ENCODE results near the gene ITGAD.

ITGAD gene

DNA sequence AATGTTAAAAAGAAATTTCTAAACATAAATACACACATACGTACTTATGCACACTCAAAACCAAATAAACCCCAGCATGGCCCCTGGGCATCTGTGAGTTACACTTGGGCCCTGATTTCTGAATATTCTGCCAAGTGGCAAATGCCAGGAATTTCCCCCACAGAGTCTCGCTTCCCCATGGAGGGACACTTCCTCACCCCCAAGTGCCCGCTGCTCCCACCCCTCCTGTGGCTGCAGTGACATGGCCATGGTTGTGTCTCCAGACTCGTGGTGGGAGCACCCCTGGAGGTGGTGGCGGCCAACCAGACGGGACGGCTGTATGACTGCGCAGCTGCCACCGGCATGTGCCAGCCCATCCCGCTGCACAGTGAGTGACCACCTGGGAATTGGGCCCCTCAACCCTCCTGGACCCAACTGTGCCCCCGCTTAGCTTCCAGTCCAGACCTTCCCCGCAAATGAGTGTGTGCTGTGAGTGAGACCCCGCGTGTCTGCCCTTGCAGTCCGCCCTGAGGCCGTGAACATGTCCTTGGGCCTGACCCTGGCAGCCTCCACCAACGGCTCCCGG is 4.0 kb downstream of the ITGAD start:
- TF ChIP-seq EGR1 (IDR thresholded peaks at IDR 0.05) (no peak), TCF12 (IDR thresholded peaks at IDR 0.05; ENCODE audit: low read depth) (no peak), FOXM1 (IDR thresholded peaks at IDR 0.05; ENCODE audit: borderline replicate concordance, low read depth) (no peak)

DNA sequence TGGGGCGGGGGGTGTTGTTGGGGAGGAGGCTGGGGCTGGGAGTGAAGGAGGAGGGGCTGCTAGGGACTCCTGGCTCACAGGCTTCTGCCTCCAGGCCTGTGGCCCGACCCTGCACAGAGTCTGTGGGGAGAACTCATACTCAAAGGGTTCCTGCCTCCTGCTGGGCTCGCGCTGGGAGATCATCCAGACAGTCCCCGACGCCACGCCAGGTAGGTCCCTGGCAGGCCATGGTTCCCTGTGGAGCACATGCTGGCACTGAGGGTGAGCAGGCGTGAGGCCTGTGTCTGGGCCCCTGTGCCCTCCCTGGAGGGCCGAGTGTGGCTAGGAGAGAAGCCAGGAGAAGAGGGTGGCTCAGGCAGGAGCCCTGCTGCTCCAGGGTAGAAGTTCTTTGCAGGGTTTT is 4.6 kb downstream of the ITGAD start:
- no peak for TF ChIP-seq EP300 (IDR thresholded peaks at IDR 0.05; ENCODE audit: borderline replicate concordance)
- TF ChIP-seq ZBTB7A (IDR thresholded peaks at IDR 0.05; ENCODE audit: low read depth) = no peak
- no peak for TF ChIP-seq CEBPB (IDR thresholded peaks at IDR 0.05)
- TF ChIP-seq, protein P1, sequence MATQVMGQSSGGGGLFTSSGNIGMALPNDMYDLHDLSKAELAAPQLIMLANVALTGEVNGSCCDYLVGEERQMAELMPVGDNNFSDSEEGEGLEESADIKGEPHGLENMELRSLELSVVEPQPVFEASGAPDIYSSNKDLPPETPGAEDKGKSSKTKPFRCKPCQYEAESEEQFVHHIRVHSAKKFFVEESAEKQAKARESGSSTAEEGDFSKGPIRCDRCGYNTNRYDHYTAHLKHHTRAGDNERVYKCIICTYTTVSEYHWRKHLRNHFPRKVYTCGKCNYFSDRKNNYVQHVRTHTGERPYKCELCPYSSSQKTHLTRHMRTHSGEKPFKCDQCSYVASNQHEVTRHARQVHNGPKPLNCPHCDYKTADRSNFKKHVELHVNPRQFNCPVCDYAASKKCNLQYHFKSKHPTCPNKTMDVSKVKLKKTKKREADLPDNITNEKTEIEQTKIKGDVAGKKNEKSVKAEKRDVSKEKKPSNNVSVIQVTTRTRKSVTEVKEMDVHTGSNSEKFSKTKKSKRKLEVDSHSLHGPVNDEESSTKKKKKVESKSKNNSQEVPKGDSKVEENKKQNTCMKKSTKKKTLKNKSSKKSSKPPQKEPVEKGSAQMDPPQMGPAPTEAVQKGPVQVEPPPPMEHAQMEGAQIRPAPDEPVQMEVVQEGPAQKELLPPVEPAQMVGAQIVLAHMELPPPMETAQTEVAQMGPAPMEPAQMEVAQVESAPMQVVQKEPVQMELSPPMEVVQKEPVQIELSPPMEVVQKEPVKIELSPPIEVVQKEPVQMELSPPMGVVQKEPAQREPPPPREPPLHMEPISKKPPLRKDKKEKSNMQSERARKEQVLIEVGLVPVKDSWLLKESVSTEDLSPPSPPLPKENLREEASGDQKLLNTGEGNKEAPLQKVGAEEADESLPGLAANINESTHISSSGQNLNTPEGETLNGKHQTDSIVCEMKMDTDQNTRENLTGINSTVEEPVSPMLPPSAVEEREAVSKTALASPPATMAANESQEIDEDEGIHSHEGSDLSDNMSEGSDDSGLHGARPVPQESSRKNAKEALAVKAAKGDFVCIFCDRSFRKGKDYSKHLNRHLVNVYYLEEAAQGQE (IDR thresholded peaks at IDR 0.05; ENCODE audit: low read depth) = no peak
- no peak for TF ChIP-seq YY1 (IDR thresholded peaks at IDR 0.05; ENCODE audit: low read depth)
- no peak for TF ChIP-seq CREB1 (IDR thresholded peaks at IDR 0.05; ENCODE audit: low read depth)
- TF ChIP-seq, protein P2, sequence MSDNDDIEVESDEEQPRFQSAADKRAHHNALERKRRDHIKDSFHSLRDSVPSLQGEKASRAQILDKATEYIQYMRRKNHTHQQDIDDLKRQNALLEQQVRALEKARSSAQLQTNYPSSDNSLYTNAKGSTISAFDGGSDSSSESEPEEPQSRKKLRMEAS (IDR thresholded peaks at IDR 0.05) = no peak
- no peak for TF ChIP-seq EGR1 (IDR thresholded peaks at IDR 0.05)
- TF ChIP-seq, protein P3, sequence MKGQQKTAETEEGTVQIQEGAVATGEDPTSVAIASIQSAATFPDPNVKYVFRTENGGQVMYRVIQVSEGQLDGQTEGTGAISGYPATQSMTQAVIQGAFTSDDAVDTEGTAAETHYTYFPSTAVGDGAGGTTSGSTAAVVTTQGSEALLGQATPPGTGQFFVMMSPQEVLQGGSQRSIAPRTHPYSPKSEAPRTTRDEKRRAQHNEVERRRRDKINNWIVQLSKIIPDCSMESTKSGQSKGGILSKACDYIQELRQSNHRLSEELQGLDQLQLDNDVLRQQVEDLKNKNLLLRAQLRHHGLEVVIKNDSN (IDR thresholded peaks at IDR 0.05) = no peak
- TF ChIP-seq TAF1 (IDR thresholded peaks at IDR 0.05; ENCODE audit: low read depth) = no peak
- no peak for TF ChIP-seq TEAD4 (IDR thresholded peaks at IDR 0.05)
- TF ChIP-seq FOXM1 (IDR thresholded peaks at IDR 0.05; ENCODE audit: borderline replicate concordance, low read depth) = no peak
- TF ChIP-seq TCF12 (IDR thresholded peaks at IDR 0.05; ENCODE audit: low read depth) = no peak
- TF ChIP-seq RAD21 (IDR thresholded peaks at IDR 0.05; ENCODE audit: low read depth) = no peak
- TF ChIP-seq NFIC (IDR thresholded peaks at IDR 0.05) = no peak

DNA sequence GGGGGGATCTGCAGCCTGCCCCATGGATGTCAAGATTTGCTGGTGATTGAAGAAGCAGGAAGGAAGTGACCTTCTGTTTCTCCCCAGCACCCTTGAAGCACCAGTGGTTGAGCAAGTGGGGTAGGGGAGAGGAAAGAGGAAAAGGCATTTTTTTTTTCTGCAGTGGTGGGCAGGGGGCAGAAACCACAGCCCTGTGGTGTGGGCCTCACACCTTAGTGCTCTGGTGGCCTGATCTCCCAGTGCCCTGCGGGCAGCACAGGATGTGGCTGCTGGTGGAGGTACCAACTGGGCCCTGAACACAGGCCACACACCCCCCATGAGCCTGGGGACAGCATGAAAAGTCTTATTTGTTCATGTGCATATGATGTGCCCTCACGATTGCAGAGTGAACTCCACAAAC is 7.1 kb downstream of the ITGAD start:
- TF ChIP-seq ZBTB7A (IDR thresholded peaks at IDR 0.05; ENCODE audit: low read depth) (no peak), YY1 (IDR thresholded peaks at IDR 0.05; ENCODE audit: low read depth) (no peak), EP300 (IDR thresholded peaks at IDR 0.05; ENCODE audit: borderline replicate concordance) (no peak)

DNA sequence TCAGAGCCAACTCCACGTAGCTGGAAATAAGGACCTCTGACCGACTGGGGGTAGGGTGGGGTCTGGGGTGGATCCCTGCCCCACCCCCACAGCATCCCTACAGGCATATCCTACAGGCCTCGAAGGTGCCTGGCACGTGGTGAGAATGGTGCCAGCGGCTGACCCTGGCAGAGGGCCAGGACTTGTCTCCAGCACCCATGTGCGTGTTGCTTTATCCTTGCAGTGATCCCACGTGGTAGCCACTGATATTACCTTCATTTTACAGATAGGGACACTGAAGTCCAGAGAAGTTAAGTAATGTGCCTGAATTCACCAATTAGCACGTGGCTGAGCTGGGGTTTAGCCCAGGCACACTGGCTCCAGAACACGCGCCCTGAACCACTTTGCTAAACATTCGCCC is 8.3 kb downstream of the ITGAD start:
- TF ChIP-seq ZBTB7A (IDR thresholded peaks at IDR 0.05; ENCODE audit: low read depth) (no peak), EGR1 (IDR thresholded peaks at IDR 0.05) (no peak), TCF12 (IDR thresholded peaks at IDR 0.05; ENCODE audit: low read depth) (no peak), FOXM1 (IDR thresholded peaks at IDR 0.05; ENCODE audit: borderline replicate concordance, low read depth) (no peak), TEAD4 (IDR thresholded peaks at IDR 0.05) (no peak), CEBPB (IDR thresholded peaks at IDR 0.05) (no peak), RAD21 (IDR thresholded peaks at IDR 0.05; ENCODE audit: low read depth) (no peak), NFIC (IDR thresholded peaks at IDR 0.05) (no peak), EP300 (IDR thresholded peaks at IDR 0.05; ENCODE audit: borderline replicate concordance) (no peak), YY1 (IDR thresholded peaks at IDR 0.05; ENCODE audit: low read depth) (no peak), CREB1 (IDR thresholded peaks at IDR 0.05; ENCODE audit: low read depth) (no peak), TAF1 (IDR thresholded peaks at IDR 0.05; ENCODE audit: low read depth) (no peak)
- TF ChIP-seq, protein P1 (IDR thresholded peaks at IDR 0.05; ENCODE audit: low read depth) = no peak
- TF ChIP-seq, protein P3 (IDR thresholded peaks at IDR 0.05) = no peak
- TF ChIP-seq, protein P2 (IDR thresholded peaks at IDR 0.05) = no peak

DNA sequence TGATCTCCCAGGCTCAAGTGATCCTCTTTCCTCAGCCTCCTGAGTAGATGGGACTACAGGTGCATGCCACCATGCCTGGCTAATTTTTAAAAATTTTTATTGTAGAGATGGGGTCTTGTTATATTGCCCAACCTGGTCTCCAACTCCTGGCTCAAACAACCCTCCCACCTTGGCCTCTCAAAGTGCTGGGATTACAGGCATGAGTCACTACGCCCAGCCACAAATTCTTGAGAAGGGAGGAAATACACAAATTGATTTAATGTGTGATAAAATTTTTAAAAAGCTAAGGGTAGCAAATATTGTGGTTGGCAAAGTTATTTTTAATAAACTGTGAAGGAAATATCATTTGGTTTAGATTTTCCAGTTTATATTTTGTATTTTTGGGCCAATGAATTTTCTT is 9.6 kb downstream of the ITGAD start:
- TF ChIP-seq YY1 (IDR thresholded peaks at IDR 0.05; ENCODE audit: low read depth) (no peak), TAF1 (IDR thresholded peaks at IDR 0.05; ENCODE audit: low read depth) (no peak), RAD21 (IDR thresholded peaks at IDR 0.05; ENCODE audit: low read depth) (no peak), TEAD4 (IDR thresholded peaks at IDR 0.05) (no peak), ZBTB7A (IDR thresholded peaks at IDR 0.05; ENCODE audit: low read depth) (no peak), CEBPB (IDR thresholded peaks at IDR 0.05) (no peak), CREB1 (IDR thresholded peaks at IDR 0.05; ENCODE audit: low read depth) (no peak), FOXM1 (IDR thresholded peaks at IDR 0.05; ENCODE audit: borderline replicate concordance, low read depth) (no peak)
- TF ChIP-seq, protein P2 (IDR thresholded peaks at IDR 0.05) = no peak
- TF ChIP-seq, protein P1 (IDR thresholded peaks at IDR 0.05; ENCODE audit: low read depth) = no peak
- TF ChIP-seq, protein P3 (IDR thresholded peaks at IDR 0.05) = no peak

All from Ishikawa (cell line).